ENCODE measurements around the gene A2ML1.
A peak's percentile ranks its signal among the peaks of the same experiment; 100 is the strongest.
"Not testable (repeated sequence)": the region's sequence is repeated elsewhere in the genome, so short reads cannot be mapped to it uniquely, and the experiment has no call there.

A2ML1 gene

DNA sequence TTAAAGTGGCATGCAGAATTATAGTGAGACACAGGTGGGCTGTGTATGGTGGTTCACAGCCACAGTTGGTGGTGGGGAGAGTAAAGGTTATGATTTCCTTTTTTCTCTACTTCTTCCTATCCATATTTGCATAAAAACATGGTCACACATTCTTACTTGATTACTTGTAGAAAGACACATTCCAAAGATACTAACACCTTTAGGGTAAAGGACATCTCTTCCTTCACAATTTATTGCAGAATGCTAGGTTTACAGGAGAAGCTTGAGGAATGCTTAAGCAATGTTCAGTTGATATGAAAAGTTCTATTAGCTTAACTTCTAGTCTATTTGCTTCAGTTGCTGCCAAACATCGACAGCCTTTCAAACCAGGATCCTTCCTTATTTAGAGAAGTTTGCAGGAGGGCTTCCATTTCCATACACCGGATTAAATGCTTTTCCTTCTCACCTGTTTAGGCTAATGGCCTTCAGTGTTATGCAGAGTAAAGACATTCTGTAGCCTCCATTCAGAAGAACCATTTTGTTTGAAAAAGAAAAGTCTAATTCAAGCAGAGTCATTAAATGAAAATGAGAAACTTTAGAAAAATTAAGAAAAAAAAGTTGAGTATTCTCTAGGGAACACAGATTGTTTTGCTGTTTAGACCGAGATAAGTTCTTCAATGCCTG is 89.3 kb downstream of the A2ML1 start:
- DNase-seq = no peak

DNA sequence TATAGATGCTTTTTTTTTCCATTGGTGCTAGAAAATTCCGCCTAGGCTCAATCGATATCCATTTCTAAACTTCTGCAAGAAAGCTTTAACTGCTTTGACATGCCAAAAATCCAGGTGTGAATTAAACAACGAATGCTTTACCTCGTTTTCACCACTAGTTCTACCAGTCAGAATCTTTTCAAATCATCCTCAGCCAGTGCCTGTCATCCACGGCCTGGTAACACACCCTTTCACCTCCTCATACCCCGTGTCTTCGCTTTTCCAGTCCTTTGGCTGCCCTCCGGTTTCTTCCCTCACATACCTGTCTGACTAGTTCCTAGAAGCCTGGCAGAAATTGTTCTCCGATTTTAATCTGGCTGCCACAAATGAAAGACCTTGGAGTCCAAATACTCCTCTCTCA is 90.5 kb downstream of the A2ML1 start:
- DNase-seq = peak; percentile 82

DNA sequence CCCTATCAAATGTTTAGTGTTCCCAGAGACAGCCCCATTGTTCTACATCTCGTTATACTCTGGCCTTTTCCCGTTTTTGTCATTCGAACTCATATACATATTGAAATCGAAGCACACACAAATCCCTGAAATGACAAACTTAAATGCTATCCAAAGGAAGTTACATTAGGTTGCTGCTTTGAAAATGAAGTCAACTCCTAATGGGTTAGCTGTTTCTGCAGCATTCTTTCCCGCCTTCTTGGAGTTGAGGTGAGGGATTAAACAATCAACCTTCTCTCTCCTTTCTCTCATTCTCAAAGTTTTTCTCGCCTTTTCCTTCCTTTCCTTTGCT is 91.2 kb downstream of the A2ML1 start:
- no peak for DNase-seq

DNA sequence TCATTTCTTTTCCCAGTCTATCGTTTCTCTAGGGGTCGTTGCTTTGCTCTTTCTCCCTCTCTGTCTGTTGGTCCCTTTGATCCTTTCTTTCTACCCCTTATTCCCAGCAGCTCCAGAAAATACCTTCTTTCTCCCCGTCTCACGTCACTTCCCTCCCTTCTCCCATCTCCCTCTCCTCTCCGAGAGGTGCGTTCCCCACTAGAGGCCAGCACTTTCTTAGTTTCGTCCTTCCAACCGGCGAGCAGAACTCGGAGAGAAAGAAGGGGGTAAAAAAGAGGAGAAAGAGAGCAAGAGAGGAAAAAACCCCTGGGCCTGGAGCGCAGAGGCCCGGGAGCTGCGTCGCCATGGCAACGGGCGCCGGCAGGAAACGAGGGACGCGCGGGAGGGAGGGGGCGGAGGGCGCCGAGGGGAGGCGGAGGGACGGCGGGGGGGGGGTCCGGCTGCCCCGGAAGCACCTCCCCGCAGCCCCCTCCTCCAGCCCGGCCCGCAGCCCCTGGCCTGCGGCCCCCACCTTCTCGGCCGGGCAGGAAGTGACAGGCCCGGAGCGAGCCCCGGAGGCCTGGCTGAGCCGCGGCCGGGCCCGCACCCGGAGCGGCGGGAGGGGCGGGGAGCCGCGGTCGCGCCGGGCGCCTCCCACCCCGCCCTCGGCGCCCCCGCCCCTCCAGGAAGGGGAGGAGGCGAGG is 91.8 kb downstream of the A2ML1 start, which contains the start of gene PHC1:
TSS of gene PHC1 (plus strand) at position 477 of the 683 bp plus-strand sequence. CDS start 3,169 bp downstream, outside the sequence.
- peak; percentile 97 for DNase-seq

DNA sequence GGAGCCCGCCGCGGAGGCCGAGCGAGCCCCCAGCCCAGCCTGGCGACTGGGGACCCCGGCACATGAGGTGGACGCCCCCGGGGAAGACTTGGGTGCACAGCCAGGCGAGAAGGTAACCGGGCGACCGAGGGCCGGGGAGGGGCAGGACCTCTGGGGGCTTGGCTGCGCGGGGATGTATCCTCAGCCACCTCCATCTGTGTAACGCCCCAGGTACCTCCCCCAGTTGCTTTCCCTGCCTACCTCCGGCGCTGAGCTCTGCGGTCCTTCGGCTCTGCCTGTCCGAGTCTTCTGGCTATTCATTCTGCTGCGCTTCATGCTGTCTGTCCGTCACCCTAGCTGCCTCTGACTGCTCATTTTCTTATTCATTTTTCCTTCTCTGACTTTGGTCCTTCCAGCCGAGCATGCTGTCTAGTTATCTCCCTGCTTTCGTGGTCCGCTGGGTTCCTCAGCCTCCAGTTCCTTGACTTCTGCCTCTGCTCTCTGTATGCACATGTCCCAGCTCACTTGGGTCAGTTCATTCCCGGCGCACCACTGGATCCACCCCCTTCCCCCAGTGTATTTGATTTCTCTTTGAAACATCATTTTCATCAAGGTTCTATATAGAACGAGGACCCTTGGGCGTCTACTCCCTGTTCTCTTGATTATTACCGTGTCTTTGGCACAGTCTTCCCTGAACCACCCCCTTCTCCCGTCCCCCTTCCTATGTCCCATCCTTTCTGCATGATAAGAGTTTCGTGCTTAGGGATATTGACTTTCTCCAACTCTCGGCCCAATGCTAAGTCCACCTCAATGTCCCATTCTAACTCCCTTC is 92.5 kb downstream of the A2ML1 start:
- peak; percentile 92 for DNase-seq

DNA sequence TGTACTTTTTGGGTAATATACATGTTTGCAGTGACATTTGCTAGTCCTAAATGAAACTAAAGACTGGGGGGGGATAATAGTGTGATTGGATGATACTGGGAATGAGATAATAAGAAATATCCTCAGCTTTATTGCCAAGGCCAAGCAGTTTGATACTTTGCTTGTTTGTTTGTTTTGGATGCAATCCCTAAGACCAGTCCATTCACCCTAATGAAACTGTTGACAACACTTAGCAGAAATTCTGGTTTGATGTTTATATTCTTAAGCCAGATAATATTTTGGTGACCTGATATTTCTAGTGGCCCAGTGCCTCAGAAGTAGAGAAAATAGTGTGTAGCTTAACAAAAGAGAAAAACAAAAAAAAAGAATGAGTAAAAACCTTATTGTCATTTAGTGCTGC is 93.7 kb downstream of the A2ML1 start:
- no peak for DNase-seq

DNA sequence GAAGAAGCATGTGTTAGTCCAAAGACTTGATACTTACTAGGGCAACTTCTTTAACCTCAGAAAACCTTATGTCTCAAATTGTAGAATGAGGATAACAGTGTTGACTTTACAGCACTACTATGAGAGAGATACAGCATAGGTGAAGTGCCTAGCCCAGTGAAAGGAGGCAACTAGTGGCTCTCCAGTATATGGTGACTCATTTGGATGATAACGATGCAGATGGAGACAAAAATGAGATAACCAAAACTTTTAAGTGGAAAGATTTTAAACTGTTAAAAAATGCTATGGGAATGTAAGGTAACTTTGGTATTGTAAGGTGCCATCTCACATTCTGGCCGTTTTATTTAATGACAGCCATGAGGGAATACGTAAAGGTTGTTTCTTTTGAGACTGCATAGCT is 94.6 kb downstream of the A2ML1 start:
- no peak for DNase-seq

DNA sequence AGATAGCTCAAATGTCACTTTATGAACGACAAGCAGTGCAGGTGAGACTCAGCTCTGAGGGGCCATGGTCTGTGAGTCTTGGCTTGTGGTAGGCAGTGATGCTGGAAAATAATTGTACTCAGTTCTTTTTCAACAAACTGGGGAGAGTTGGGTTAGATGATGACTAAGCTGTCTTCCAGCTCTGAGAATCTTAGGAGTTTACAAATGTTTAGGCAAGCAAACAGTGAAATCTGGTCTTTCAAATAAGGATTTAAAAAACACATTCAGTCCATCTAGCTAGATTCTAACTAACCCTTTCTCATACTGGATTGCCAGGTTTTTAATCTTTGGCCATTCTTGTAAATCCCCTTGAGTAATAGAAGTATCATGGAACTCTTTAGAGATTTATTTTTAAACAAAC is 95.3 kb downstream of the A2ML1 start:
- DNase-seq = no peak

DNA sequence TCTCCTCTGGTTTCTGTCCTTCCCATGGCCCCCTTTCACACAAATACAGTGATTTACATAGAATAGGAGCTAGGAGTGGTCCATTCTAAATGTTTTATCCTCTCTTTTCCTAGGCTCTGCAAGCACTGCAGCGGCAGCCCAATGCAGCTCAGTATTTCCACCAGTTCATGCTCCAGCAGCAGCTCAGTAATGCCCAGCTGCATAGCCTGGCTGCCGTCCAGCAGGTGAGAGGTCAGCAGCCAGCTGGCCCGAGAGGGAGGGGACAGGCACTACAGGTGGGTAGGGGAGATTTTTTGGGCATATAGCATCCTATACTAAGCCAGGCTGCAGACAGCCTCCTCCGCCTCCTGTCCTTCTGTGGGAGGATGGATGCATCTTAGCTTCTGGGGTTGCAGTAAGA is 97.2 kb downstream of the A2ML1 start:
- DNase-seq = not testable (repeated sequence)

DNA sequence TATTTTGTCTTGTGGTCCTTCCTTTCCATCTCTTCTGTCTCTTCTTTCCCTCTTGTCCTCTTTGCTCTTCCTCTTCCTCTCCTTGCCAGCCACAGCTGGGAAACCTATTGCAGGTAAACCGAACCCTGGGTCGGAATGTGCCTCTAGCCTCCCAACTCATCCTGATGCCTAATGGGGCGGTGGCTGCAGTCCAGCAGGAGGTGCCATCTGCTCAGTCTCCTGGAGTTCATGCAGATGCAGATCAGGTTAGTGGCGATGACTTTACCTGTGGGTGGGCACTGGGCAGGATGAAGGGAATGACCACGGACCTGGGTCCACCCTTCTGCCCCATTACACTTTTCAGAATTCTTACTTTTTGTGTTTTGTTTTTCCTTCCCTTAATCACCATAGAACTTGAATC is 100.1 kb downstream of the A2ML1 start:
- DNase-seq = no peak
